IMR-90 (cell line): ENCODE results near the gene CARD14. TPM values are rescaled to one million over a fixed set of nuclear protein-coding genes. Genes with fewer than 3 reads are reported as not detected.

Source experiments
- ATAC-seq: fragments of 200-7000 bp; cut with Tn5 transposase; 2 replicates; pipeline ENCODE4 v1.9.1; 2020; ENCODE audit warnings: low read depth, mild to moderate bottlenecking, moderate library complexity
- BruUV-seq: library from RNA; stranded (reverse); fragments of 400-500 nt; replicated peaks from 2 replicates; lab custom pipeline; 2021; lab: Mats Ljungman, UMichigan
- CTCF ChIA-PET: fragments of 300-600 bp; formaldehyde crosslinking; extraction: SDS; loops from one replicate; lab custom pipeline; 2021; ENCODE audit warnings: antibody characterized with exemption; lab: Yijun Ruan, JAX
- POLR2A ChIA-PET: fragments of 300-600 bp; sonication (Branson Sonifier 250); formaldehyde crosslinking; loops from one replicate; lab custom pipeline; 2022; ENCODE audit warnings: antibody characterized with exemption; ENCODE audit not compliant: unreplicated experiment; lab: Charles Lee
- DNase-seq: peaks from one replicate; pipeline ENCODE4 v3.0.0; 2013
- H2AFZ ChIP-seq: replicated peaks from 2 replicates; pipeline ENCODE3; 2013; ENCODE audit warnings: low read length, mild to moderate bottlenecking; ENCODE audit not compliant: poor library complexity
- H2AK5ac ChIP-seq: 2 replicates; pipeline ENCODE4 v1.6.1; 2013; ENCODE audit warnings: low read depth, low read length, inconsistent platforms
- H2AK9ac ChIP-seq: replicated peaks from 2 replicates; pipeline ENCODE3; 2013; ENCODE audit warnings: mild to moderate bottlenecking, low read depth, low read length, moderate library complexity; ENCODE audit not compliant: poor library complexity
- H2BK120ac ChIP-seq: 2 replicates; pipeline ENCODE4 v1.6.1; 2013; ENCODE audit warnings: low read depth, low read length, inconsistent platforms
- H2BK15ac ChIP-seq: 3 replicates; pipeline ENCODE4 v1.6.1; 2013; ENCODE audit warnings: low read depth, low read length, inconsistent platforms
- H2BK20ac ChIP-seq: 2 replicates; pipeline ENCODE4 v1.6.1; 2013; ENCODE audit warnings: low read depth, mild to moderate bottlenecking, inconsistent platforms, low read length, moderate library complexity
- H2BK5ac ChIP-seq: 2 replicates; pipeline ENCODE4 v1.6.1; 2013; ENCODE audit warnings: mild to moderate bottlenecking, low read depth, low read length, inconsistent platforms; ENCODE audit not compliant: poor library complexity, severe bottlenecking
- H3K14ac ChIP-seq: replicated peaks from 2 replicates; pipeline ENCODE4 v1.6.1; 2013; ENCODE audit warnings: low read depth, low read length, inconsistent platforms
- H3K18ac ChIP-seq: 2 replicates; pipeline ENCODE4 v1.6.1; 2013; ENCODE audit warnings: low read depth, low read length, control low read depth
- H3K23ac ChIP-seq: 2 replicates; pipeline ENCODE4 v1.6.1; 2013; ENCODE audit warnings: low read depth, low read length, inconsistent platforms
- H3K27ac ChIP-seq: 2 replicates; pipeline ENCODE4 v1.5.1; 2013; ENCODE audit warnings: mild to moderate bottlenecking, control low read depth, low read length; ENCODE audit not compliant: insufficient read depth
- H3K27me3 ChIP-seq: 2 replicates; pipeline ENCODE4 v1.6.1; 2013; ENCODE audit warnings: low read length; ENCODE audit not compliant: control insufficient read depth, insufficient read depth
- H3K36me3 ChIP-seq: 2 replicates; pipeline ENCODE4 v1.6.1; 2013; ENCODE audit warnings: low read length, mixed read lengths; ENCODE audit not compliant: control insufficient read depth, insufficient read depth
- H3K4ac ChIP-seq: 2 replicates; pipeline ENCODE4 v1.6.1; 2013; ENCODE audit warnings: low read depth, low read length, inconsistent platforms
- H3K4me1 ChIP-seq: 2 replicates; pipeline ENCODE4 v1.6.1; 2013; ENCODE audit warnings: low read length, mixed read lengths; ENCODE audit not compliant: control insufficient read depth, insufficient read depth
- H3K4me2 ChIP-seq: 2 replicates; pipeline ENCODE4 v1.6.1; 2013; ENCODE audit warnings: low read depth, mild to moderate bottlenecking, control low read depth, low read length, moderate library complexity
- H3K4me3 ChIP-seq: 2 replicates; pipeline ENCODE4 v1.5.1; 2013; ENCODE audit warnings: low read depth, mild to moderate bottlenecking, control low read depth, low read length, moderate library complexity; ENCODE audit not compliant: insufficient read depth
- H3K56ac ChIP-seq: 2 replicates; pipeline ENCODE4 v1.6.1; 2013; ENCODE audit warnings: low read length, inconsistent platforms; ENCODE audit not compliant: insufficient read depth; ENCODE audit errors: extremely low read depth
- H3K79me1 ChIP-seq, 2 experiments: 2 replicates each; pipeline ENCODE4 v1.6.1; 2013; ENCODE audit warnings: low read length in 2 of 2, inconsistent platforms in 1 of 2, low read depth in 1 of 2
- H3K9ac ChIP-seq: 2 replicates; pipeline ENCODE4 v1.6.1; 2013; ENCODE audit warnings: low read depth, low read length, control low read depth
- H3K9me1 ChIP-seq: 2 replicates; pipeline ENCODE4 v1.6.1; 2013; ENCODE audit warnings: low read length, inconsistent platforms; ENCODE audit not compliant: insufficient read depth
- H3K9me3 ChIP-seq: 2 replicates; pipeline ENCODE4 v1.6.1; 2013; ENCODE audit warnings: low read length; ENCODE audit not compliant: control insufficient read depth, insufficient read depth
- H4K20me1 ChIP-seq: 2 replicates; pipeline ENCODE4 v1.6.1; 2013; ENCODE audit warnings: low read length, inconsistent platforms; ENCODE audit not compliant: insufficient read depth
- H4K5ac ChIP-seq: 2 replicates; pipeline ENCODE4 v1.6.1; 2013; ENCODE audit warnings: mild to moderate bottlenecking, low read depth, low read length, control low read depth
- H4K8ac ChIP-seq, 2 experiments: 2 replicates each; pipeline ENCODE4 v1.6.1; 2013; ENCODE audit warnings: low read depth in 2 of 2, low read length in 2 of 2, control low read depth in 1 of 2, inconsistent platforms in 1 of 2
- H4K91ac ChIP-seq: 2 replicates; pipeline ENCODE4 v1.6.1; 2013; ENCODE audit warnings: low read depth, low read length, inconsistent platforms; ENCODE audit not compliant: insufficient read depth
- BHLHE40 ChIP-seq: fragments of 150-350 bp; IDR thresholded peaks from 2 replicates; pipeline ENCODE4 v1.6.1; 2016; ENCODE audit warnings: mild to moderate bottlenecking, low read depth, low read length
- CHD1 ChIP-seq: IDR thresholded peaks from 2 replicates; pipeline ENCODE4 v1.6.1; 2012; ENCODE audit warnings: low read depth, low read length, improper control_type of control experiment
- CTCF ChIP-seq: conservative IDR thresholded peaks from 2 replicates; pipeline ENCODE4 v1.5.1; 2012; ENCODE audit warnings: mild to moderate bottlenecking, low read depth, low read length, improper control_type of control experiment
- FOS ChIP-seq: fragments of 150-350 bp; IDR thresholded peaks from 2 replicates; pipeline ENCODE4 v1.6.1; 2016; ENCODE audit warnings: low read depth, low read length
- MAFK ChIP-seq: IDR thresholded peaks from 2 replicates; pipeline ENCODE4 v1.6.1; 2012; ENCODE audit warnings: low read depth, low read length, improper control_type of control experiment
- MAZ ChIP-seq: IDR thresholded peaks from 2 replicates; pipeline ENCODE4 v1.6.1; 2012; ENCODE audit warnings: low read depth, mild to moderate bottlenecking, low read length, improper control_type of control experiment, moderate library complexity, borderline replicate concordance
- MXI1 ChIP-seq: IDR thresholded peaks from 2 replicates; pipeline ENCODE4 v1.6.1; 2012; ENCODE audit warnings: low read depth, mild to moderate bottlenecking, low read length, moderate library complexity, borderline replicate concordance
- NFE2L2 ChIP-seq: fragments of 150-350 bp; IDR thresholded peaks from 2 replicates; pipeline ENCODE4 v1.6.1; 2016; ENCODE audit warnings: low read depth, mild to moderate bottlenecking, low read length
- POLR2A ChIP-seq: IDR thresholded peaks from 2 replicates; pipeline ENCODE4 v1.6.1; 2012; ENCODE audit warnings: mild to moderate bottlenecking, low read depth, low read length
- RCOR1 ChIP-seq: IDR thresholded peaks from 2 replicates; pipeline ENCODE4 v1.6.1; 2012; ENCODE audit warnings: mild to moderate bottlenecking, low read length, improper control_type of control experiment; ENCODE audit not compliant: insufficient replicate concordance
- RFX5 ChIP-seq: IDR thresholded peaks from 2 replicates; pipeline ENCODE4 v1.8.0; 2012; ENCODE audit warnings: low read depth, mild to moderate bottlenecking, low read length, moderate library complexity
- USF2 ChIP-seq: fragments of 150-350 bp; IDR thresholded peaks from 2 replicates; pipeline ENCODE4 v1.6.1; 2017; ENCODE audit warnings: mild to moderate bottlenecking, antibody characterized with exemption, low read length, low read depth
- WGBS, 2 experiments: methylation state at CpG; one replicate each; pipeline versions ENCODE4 v1.1.5 to v1.1.7; 2013; ENCODE audit warnings: missing lambda C conversion rate in 2 of 2; ENCODE audit not compliant: insufficient read length in 1 of 2; ENCODE audit errors: extremely low coverage in 2 of 2; 5-methylcytosine and 5-hydroxymethylcytosine counted together
- dilution Hi-C: fragments of 300-500 bp; cut with HindIII; formaldehyde crosslinking; loops from one replicate; pipeline ENCODE4 v1.14.3; 2018; ENCODE audit warnings: low sequenced_read_pairs; ENCODE audit not compliant: unreplicated experiment
- in situ Hi-C: fragments of 300-500 bp; cut with MboI; formaldehyde crosslinking; loops from 3 replicates; pipeline ENCODE4 v1.14.3; 2019; ENCODE audit warnings: low sequenced_read_pairs, inconsistent platforms, mixed read lengths
- intact Hi-C: fragments of 100-400 bp; cut with micrococcal nuclease; formaldehyde crosslinking; loops from 2 replicates; pipeline ENCODE4 v1.10.0; 2022
- polyA plus RNA-seq, 3 experiments: library from polyadenylated mRNA; depleted of rRNA; stranded (reverse); fragments of >200 nt; gene quantifications; 2 replicates each; pipeline ENCODE4 v1.2.3, GENCODE V29; 2012; ENCODE audit warnings: low replicate concordance in 1 of 3
- total RNA-seq: library from RNA; depleted of rRNA; stranded (reverse); fragments of >200 nt; gene quantifications from 2 replicates; pipeline ENCODE4 v1.2.3, GENCODE V29; 2012

CARD14 gene
- total and polyA plus RNA-seq, 2 of the 4 experiments (the other 2 are of a cell fraction), result not detected

GRCh38 chr17:80196652-80197051 is 26.8 kb downstream of the CARD14 start:
- POLR2A ChIA-PET, result no interaction called here
- Histone ChIP-seq H3K9me1 (no peaks in the 10 kb centered on the region), H2AK9ac (no peak overlapping the region), H3K4me2 (no peak overlapping the region), H3K27me3 (peaks cover 20% of the 10 kb centered on the region), H4K20me1 (no peaks in the 10 kb centered on the region), H3K27ac (no peak overlapping the region), H3K9ac (no peak overlapping the region), H3K36me3 (no peaks in the 10 kb centered on the region), H4K5ac (no peak overlapping the region), H2BK15ac (no peak overlapping the region), H3K23ac (no peak overlapping the region), H2AFZ (peak overlapping the region; percentile 72), H3K4me3 (no peak overlapping the region), H3K79me1 (no peaks in the 10 kb centered on the region), H2BK5ac (no peak overlapping the region), H4K91ac (no peak overlapping the region), H2BK20ac (no peak overlapping the region), H3K9me3 (no peaks in the 10 kb centered on the region), H3K18ac (no peak overlapping the region), H4K8ac (no peak overlapping the region), H3K14ac (no peak overlapping the region), H2BK120ac (no peak overlapping the region), H2AK5ac (no peak overlapping the region), H3K4me1 (no peaks in the 10 kb centered on the region), H3K56ac (no peak overlapping the region), H3K4ac (no peak overlapping the region)
- ATAC-seq (no peak), DNase-seq (no peak)
- TF ChIP-seq MAFK, result no peak
- no peak for TF ChIP-seq USF2
- TF ChIP-seq MAZ, result no peak
- TF ChIP-seq FOS, result no peak
- TF ChIP-seq RCOR1, result no peak
- no peak for TF ChIP-seq POLR2A
- TF ChIP-seq MXI1, result no peak
- no peak for TF ChIP-seq RFX5
- no peak for TF ChIP-seq BHLHE40
- no peak for TF ChIP-seq CTCF
- no peak for TF ChIP-seq CHD1
- TF ChIP-seq NFE2L2, result no peak
- intact Hi-C loops, result no loop called here
- 83% methylated on average over 2 of the region's 7 CpGs; no CpG with 5 or more reads in 1 of the 2 experiments for WGBS, 2 experiments
- CTCF ChIA-PET, result interaction anchor here (1.9 kb wide), 1 partner anchor 96 kb away, joined by 4 read pairs; the partner anchor contains the start of gene GAA
- in situ Hi-C loops, result no loop called here
- dilution Hi-C loops, result no loop called here
- no TSS peak for BruUV-seq
